Neuron (in vitro differentiated cells): ENCODE data around the gene EBLN2.
"Not testable (repeated sequence)": the region's sequence is repeated elsewhere in the genome, so short reads cannot be mapped to it uniquely, and the experiment has no call there.

ENCODE experiments used
- H2AFZ ChIP-seq: one replicate; pipeline ENCODE4 v1.6.1; 2013; ENCODE audit warnings: low read depth, mild to moderate bottlenecking, inconsistent platforms, low read length, moderate library complexity
- H3K27me3 ChIP-seq: one replicate; pipeline ENCODE4 v1.6.1; 2013; ENCODE audit warnings: low read length; ENCODE audit not compliant: insufficient read depth
- H3K36me3 ChIP-seq: one replicate; pipeline ENCODE4 v1.6.1; 2013; ENCODE audit warnings: low read length; ENCODE audit not compliant: insufficient read depth
- H3K4me1 ChIP-seq: one replicate; pipeline ENCODE4 v1.6.1; 2013; ENCODE audit warnings: low read length; ENCODE audit not compliant: insufficient read depth
- H3K4me3 ChIP-seq: 2 replicates; pipeline ENCODE4 v1.5.1; 2013; ENCODE audit warnings: mild to moderate bottlenecking, low read length, moderate library complexity
- H3K9me3 ChIP-seq: one replicate; pipeline ENCODE4 v1.6.1; 2013; ENCODE audit warnings: low read length

Gene EBLN2

DNA sequence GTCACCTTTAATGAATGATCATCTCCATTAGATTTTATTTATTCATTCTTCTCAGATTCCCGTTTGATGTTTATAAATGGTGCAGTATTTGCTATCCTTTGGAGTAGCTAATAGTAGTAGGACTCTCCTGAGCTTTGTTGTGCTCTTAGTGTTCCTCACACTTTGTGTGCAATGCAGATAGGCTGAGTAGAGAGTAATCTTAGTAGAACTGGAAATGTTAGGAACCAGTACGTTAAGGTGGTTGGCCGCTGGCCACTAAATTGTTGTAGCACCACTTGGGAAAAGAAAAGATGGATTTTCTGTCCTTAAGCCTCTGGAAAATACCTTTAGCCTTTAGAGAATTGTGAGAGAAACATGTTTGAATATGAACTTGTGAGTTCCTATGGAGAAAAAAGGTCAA lies 19.9 kb upstream of the EBLN2 start:
- Histone ChIP-seq H2AFZ (no peak overlapping the region), H3K4me1 (peaks cover 2% of the 10 kb centered on the region), H3K27me3 (no peaks in the 10 kb centered on the region), H3K4me3 (no peak overlapping the region), H3K36me3 (no peaks in the 10 kb centered on the region), H3K9me3 (no peaks in the 10 kb centered on the region)

DNA sequence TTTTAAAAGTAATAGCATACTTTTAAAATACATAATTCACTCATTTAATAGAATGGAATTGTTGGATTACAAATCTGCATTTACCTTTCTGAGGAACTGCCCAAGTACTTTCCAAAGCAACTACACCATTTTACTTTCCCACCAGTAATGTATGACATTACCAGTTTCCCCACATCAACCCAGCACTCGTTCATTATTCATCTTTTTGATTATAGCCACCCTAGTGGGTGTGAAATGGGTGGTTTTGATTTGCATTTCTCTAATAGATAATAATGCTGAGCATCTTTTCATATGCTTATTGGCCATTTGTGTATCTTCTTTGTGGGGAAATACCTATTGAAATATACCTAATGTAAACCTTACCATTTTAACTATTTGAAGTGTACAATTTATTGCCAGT lies 18.0 kb upstream of the EBLN2 start:
- Histone ChIP-seq H3K27me3 (no peaks in the 10 kb centered on the region), H2AFZ (no peak overlapping the region), H3K4me1 (peaks cover 2% of the 10 kb centered on the region), H3K36me3 (peaks cover 9% of the 10 kb centered on the region), H3K9me3 (no peaks in the 10 kb centered on the region), H3K4me3 (no peak overlapping the region)

DNA sequence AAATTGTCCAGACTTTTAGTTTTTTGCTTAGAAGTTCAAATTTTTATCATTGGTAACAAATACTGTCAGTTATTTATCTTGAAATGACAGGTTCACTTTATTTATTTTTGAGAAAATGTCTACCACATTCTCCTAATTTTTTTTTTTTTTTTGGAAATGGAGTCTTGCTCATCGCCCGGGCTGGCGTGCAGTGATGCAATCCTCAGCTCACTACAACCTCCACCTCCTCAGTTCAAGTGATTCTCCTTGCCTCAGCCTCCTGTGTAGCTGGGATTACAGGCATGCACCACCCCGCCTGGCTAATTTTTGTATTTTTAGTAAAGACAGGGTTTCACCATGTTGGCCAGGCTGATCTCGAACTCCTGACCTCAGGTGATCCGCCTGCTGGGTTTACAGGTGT lies 16.1 kb upstream of the EBLN2 start:
- peaks cover 15% of the 10 kb centered on the region for H3K36me3 ChIP-seq
- H3K9me3 ChIP-seq: no peaks in the 10 kb centered on the region
- H3K27me3 ChIP-seq: no peaks in the 10 kb centered on the region
- H2AFZ ChIP-seq: no peak overlapping the region
- H3K4me1 ChIP-seq: peaks cover 2% of the 10 kb centered on the region
- no peak overlapping the region for H3K4me3 ChIP-seq

DNA sequence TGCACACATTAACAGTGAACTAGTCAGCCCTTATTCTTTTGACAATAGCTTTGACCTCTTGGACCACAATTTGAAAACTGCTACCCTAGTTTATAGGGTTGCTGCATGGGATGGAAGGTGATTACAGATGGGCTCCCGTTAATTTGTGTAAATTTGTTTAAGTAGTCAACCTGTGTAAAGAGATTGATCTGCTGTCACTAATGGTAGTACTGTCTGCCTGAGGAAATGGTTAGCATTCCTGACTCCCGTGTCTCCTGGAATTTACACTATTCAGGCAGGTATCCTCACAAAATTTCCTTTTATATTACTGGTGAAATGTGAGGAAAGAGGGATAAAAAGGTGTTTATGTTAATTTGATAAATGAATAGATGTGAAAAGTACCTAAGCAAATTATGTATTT lies 15.3 kb upstream of the EBLN2 start:
- Histone ChIP-seq H3K27me3 (no peaks in the 10 kb centered on the region), H2AFZ (no peak overlapping the region), H3K4me3 (no peak overlapping the region), H3K36me3 (peaks cover 19% of the 10 kb centered on the region), H3K9me3 (no peaks in the 10 kb centered on the region), H3K4me1 (peaks cover 2% of the 10 kb centered on the region)

DNA sequence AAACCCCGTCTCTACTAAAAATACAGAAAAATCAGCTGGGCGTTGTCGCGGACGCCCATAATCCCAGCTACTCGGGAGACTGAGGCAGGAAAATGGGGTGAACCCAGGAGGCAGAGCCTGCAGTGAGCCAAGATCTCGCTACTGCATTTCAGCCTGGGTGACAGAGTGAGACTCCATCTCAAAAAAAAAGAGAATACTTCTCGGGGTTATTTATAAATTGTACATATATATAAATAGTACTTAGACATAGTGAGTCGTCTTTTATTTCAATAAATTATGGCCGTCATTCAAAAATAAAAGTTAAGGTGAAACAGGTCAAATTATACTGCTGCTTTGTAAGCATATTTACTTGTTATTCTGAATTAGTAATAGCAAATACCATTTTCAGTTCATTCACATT lies 12.1 kb upstream of the EBLN2 start:
- no peaks in the 10 kb centered on the region for H3K9me3 ChIP-seq
- H2AFZ ChIP-seq: no peak overlapping the region
- peaks cover 2% of the 10 kb centered on the region for H3K4me1 ChIP-seq
- H3K4me3 ChIP-seq: no peak overlapping the region
- H3K36me3 ChIP-seq: peaks cover 19% of the 10 kb centered on the region
- H3K27me3 ChIP-seq: no peaks in the 10 kb centered on the region

DNA sequence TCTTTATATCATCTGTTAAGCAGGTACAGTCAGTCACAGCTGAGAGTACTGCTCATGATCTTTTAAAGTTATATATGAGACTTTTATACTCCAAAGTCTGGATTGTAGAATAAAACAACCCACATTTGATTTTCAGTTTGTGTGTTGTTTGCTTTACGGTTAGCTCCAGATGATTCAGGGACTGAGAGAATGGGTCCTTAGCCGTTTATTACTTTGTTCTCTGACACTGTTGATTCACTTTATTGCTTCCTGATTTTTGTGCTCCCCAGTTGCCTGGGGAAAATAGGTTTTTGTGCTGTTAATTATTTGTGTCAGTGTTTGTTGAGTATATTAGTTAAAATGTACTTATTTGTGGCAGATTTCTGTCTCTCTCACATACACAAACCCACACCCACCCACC lies 8.6 kb upstream of the EBLN2 start:
- Histone ChIP-seq H3K36me3 (peaks cover 15% of the 10 kb centered on the region), H3K4me1 (peaks cover 7% of the 10 kb centered on the region), H3K9me3 (no peaks in the 10 kb centered on the region), H3K4me3 (no peak overlapping the region), H3K27me3 (no peaks in the 10 kb centered on the region), H2AFZ (no peak overlapping the region)

DNA sequence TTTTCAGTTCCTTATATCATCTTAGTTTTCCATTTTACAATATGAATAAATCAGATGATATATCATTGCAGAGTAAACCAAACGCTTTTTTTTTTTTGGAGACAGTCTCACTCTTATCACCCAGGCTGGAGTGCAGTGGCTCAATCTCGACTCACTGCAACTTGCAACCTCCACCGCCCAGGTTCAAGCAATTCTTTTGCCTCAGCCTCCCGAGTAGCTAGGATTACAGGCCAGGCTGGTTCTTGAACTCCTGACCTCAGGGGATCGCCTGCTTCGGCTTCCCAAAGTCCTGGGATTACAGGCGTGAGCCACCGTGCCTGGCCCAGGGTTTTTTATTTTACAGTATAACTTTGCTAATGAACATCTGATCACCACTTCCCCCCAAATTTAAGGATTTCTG lies 5.9 kb upstream of the EBLN2 start:
- Histone ChIP-seq H2AFZ (no peak overlapping the region), H3K36me3 (peaks cover 9% of the 10 kb centered on the region), H3K27me3 (no peaks in the 10 kb centered on the region), H3K9me3 (no peaks in the 10 kb centered on the region), H3K4me1 (peaks cover 7% of the 10 kb centered on the region), H3K4me3 (no peak overlapping the region)

DNA sequence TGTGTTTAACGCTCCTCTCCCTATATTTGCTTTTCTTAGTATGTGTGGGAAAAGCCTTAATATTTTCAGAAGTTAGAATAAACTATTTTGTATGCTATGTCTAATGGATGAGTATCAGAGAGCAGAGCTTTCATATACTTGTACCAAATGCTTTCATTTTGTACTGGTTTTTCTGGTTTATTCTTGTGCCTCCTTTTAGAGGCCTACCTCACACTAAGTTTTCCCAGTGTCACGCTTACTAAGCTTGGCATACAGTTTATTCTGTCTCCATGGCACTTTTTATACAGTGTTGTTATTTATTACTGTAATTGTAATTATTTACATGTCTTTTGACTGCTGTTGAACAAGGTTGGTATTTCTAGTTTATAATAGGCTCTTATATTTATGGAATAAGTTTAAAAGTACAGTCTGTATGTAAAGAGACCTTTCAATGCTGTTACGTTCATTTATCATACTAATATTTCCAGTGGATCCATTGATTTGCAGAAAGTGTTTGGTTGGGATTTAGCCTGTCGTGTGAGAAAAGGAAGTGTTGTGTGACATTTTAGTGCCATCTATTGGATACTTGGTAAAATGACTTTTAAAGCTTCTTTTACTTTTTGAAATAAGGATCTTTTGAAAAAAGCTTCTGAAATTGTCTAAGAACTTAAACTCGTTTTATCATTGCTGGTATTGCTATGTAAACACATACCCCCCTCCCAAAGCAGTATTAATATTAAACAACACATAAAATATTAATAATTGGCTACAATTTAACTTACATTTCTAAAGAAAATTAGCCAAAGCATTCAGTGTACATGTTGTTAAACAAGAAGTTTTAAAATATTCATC lies 5.2 kb upstream of the EBLN2 start:
- Histone ChIP-seq H3K27me3 (no peaks in the 10 kb centered on the region), H3K4me3 (no peak overlapping the region), H3K36me3 (peaks cover 11% of the 10 kb centered on the region), H2AFZ (no peak overlapping the region), H3K9me3 (no peaks in the 10 kb centered on the region), H3K4me1 (peaks cover 7% of the 10 kb centered on the region)

DNA sequence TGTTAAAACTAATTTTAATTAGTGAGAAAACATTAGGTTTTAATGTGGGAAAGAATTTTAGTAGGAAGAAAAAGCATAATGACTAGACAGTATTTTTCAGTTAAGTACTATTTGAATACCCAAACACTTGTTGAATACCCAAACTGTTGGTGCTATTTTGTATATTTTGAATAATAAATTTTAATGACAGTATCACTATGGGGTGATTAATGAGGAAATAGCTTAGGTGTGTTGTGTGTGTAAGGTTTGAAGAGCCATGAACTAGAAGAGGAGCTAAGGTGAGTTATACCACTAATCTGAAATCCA lies 4.7 kb upstream of the EBLN2 start:
- H3K27me3 ChIP-seq: no peaks in the 10 kb centered on the region
- no peaks in the 10 kb centered on the region for H3K9me3 ChIP-seq
- peaks cover 7% of the 10 kb centered on the region for H3K4me1 ChIP-seq
- H3K36me3 ChIP-seq: peaks cover 16% of the 10 kb centered on the region
- no peak overlapping the region for H2AFZ ChIP-seq
- no peak overlapping the region for H3K4me3 ChIP-seq

DNA sequence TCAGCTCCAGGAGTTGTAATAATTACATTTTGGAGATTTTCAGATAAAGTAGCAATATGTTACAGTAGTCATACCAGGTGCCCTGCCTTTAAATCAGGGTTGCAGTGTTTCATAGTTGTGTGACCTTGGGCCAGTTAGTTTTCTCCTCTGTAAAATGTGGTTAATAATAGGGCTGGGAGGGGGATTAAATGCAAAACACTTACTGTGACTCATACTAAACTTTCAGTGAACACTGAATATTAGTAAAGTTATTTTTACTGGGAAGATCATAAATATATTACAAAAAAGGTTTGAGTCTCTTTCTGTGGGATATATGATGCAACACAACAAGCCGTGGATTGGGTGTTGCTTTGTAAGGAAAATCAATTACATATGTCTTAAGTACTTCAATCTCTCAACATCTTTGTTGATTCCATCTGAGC lies 1.1 kb upstream of the EBLN2 start:
- no peaks in the 10 kb centered on the region for H3K27me3 ChIP-seq
- H3K36me3 ChIP-seq: peaks cover 49% of the 10 kb centered on the region
- H3K4me1 ChIP-seq: peaks cover 7% of the 10 kb centered on the region
- H2AFZ ChIP-seq: no peak overlapping the region
- H3K9me3 ChIP-seq: no peaks in the 10 kb centered on the region
- no peak overlapping the region for H3K4me3 ChIP-seq

DNA sequence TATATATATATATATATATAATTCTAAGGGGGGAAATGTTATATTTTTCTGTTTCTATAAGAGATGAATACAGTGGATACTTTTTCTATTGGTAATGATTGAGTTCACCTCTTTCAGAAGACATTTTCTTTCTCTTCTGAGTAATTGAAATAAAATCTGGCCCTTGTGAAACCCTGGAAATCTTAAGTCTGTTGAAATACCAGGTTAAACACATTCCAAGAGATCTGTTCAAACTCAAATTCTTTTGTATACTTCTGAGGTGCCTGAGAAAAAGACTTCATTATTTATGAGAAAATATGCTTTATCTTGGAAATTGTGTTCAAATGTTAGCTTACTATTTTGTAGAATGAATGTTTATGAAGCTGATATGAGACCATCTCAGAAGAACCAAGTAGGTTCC lies 4.8 kb downstream of the EBLN2 start:
- peaks cover 56% of the 10 kb centered on the region for H3K36me3 ChIP-seq
- H3K9me3 ChIP-seq, H3K4me1 ChIP-seq, H3K27me3 ChIP-seq, H2AFZ ChIP-seq, H3K4me3 ChIP-seq: not testable (repeated sequence)

DNA sequence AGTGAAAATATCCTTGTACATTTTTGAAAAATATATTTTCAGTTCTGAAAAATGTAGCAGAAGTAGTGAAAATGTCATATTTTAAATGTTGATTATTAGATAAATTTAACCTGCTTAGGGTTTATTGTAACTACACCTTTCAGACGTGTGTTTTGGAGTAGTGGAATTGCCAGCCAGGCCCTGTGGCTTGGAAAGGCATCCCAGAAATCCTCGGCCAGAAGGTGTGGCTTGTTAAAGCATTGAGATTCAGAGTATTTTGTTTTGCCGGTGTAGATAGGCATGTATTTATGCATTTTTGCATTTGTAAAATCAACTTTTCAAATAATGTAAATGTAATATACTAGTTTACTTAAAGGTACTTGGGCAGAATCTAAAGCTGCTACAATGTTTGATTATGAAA lies 7.0 kb downstream of the EBLN2 start:
- Histone ChIP-seq H3K4me3 (no peak overlapping the region), H3K36me3 (peaks cover 36% of the 10 kb centered on the region), H3K4me1 (no peaks in the 10 kb centered on the region)

DNA sequence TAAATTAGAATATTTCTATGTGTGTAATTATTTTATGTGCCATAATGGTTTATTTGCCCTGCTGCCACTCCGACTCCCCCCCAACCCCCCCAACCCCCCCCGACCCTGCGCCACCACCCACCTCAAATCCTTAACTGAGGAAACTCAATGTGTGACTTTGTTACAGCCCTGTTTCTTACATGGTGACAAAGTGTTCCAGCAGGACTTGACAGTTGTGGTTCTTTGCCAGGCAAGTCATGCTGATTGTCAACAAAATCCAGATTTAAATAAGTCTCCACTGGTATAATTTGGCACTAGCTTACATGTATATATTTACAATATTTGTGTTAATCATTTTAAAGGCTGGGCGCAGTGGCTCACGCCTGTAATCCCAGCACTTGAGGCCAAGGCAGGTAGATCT lies 7.7 kb downstream of the EBLN2 start:
- Histone ChIP-seq H2AFZ (no peak overlapping the region), H3K4me1 (no peaks in the 10 kb centered on the region), H3K27me3 (no peaks in the 10 kb centered on the region), H3K9me3 (no peaks in the 10 kb centered on the region), H3K36me3 (peaks cover 28% of the 10 kb centered on the region), H3K4me3 (no peak overlapping the region)

More for the DNA sequence above, 7.0 kb downstream of the EBLN2 start:
- Histone ChIP-seq H3K27me3 (no peaks in the 10 kb centered on the region), H3K9me3 (no peaks in the 10 kb centered on the region), H2AFZ (no peak overlapping the region)

DNA sequence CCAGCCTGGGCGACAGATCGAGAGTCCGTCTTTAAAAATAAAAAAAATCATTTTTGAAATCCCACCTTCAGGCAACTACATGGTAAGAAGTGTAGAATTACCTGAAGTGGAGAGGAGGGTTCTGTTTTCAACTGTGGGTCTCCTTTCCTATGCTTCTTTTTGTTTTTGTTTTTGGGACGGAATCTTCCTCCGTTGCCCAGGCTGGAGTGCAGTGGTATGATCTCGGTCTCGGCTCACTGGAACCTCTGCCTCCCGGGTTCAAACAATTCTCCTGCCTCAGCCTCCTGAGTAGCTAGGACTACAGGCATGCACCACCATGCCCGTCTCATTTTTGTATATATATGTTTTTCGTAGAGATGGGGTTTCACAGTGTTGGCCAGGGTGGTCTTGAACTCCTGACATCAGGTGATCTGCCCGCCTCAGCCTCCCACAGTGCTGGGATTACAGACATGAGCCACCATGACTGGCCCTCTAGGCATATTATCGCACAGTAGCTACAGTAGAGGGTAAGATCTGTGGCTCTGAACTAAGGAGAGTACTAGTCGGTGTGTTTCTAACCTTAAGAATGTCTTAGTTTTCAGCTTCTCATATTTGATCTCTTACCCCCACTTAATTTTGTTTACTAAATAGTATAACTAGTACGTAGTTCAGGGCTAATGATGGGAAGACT lies 8.5 kb downstream of the EBLN2 start:
- Histone ChIP-seq H3K4me3 (no peak overlapping the region), H3K9me3 (no peaks in the 10 kb centered on the region), H3K36me3 (peaks cover 22% of the 10 kb centered on the region), H2AFZ (no peak overlapping the region), H3K4me1 (no peaks in the 10 kb centered on the region), H3K27me3 (no peaks in the 10 kb centered on the region)
